H1 (cell line): ENCODE data around the gene MYRF. TPM values are rescaled to one million over a fixed set of nuclear protein-coding genes. Genes with fewer than 3 reads are reported as not detected.

Source experiments
- ASH2L ChIP-seq: fragments of 200-600, 300-600 bp; sonication (generic); IDR thresholded peaks from one replicate; pipeline ENCODE4 v1.7.1; 2017; ENCODE audit warnings: low read length
- CBX5 ChIP-seq: fragments of 300-800, 300-1000 bp; sonication (generic); IDR thresholded peaks from 2 replicates; pipeline ENCODE4 v1.7.1; 2016; ENCODE audit warnings: antibody characterized with exemption, low read length, low read depth
- CBX8 ChIP-seq: fragments of 300-800, 300-1000 bp; sonication (generic); IDR thresholded peaks from 2 replicates; pipeline ENCODE4 v1.7.1; 2016; ENCODE audit warnings: low read depth, low read length, borderline replicate concordance
- CTBP2 ChIP-seq: IDR thresholded peaks from 2 replicates; pipeline ENCODE4 v1.7.0; 2011; ENCODE audit warnings: borderline replicate concordance, mild to moderate bottlenecking, moderate library complexity, mixed read lengths, low read length; ENCODE audit not compliant: insufficient read depth, insufficient read length
- HDAC2 ChIP-seq, 2 experiments: fragments of 300-600 bp in 1 of 2; sonication (generic) in 1 of 2; IDR thresholded peaks; 2 replicates each; pipeline ENCODE4 v1.6.1; 2011 to 2012; ENCODE audit warnings: low read depth in 2 of 2, low read length in 2 of 2, mild to moderate bottlenecking in 2 of 2, moderate library complexity in 2 of 2, borderline replicate concordance in 1 of 2, inconsistent platforms in 1 of 2
- RNF2 ChIP-seq: fragments of 200-900, 300-1000 bp; sonication (generic); IDR thresholded peaks from 2 replicates; pipeline ENCODE4 v1.7.1; 2016; ENCODE audit warnings: borderline replicate concordance, low read depth, mild to moderate bottlenecking, antibody characterized with exemption, low read length; ENCODE audit not compliant: poor library complexity, severe bottlenecking; ENCODE audit errors: missing control alignments
- SP1 ChIP-seq: IDR thresholded peaks from 2 replicates; pipeline ENCODE4 v1.6.1; 2011; ENCODE audit warnings: low read depth, low read length
- SRF ChIP-seq: IDR thresholded peaks from 2 replicates; pipeline ENCODE4 v1.6.1; 2011; ENCODE audit warnings: mild to moderate bottlenecking, low read depth, low read length, moderate library complexity
- TAF1 ChIP-seq: IDR thresholded peaks from 2 replicates; pipeline ENCODE4 v1.6.1; 2011; ENCODE audit warnings: mild to moderate bottlenecking, low read depth, low read length
- polyA plus RNA-seq, 7 experiments: library from polyadenylated mRNA; depleted of rRNA in 3 of 7; stranded (reverse) in 5 of 7; unstranded in 2 of 7; fragments of >200 nt in 5 of 7; fragments of 200-250 nt in 2 of 7; gene quantifications; 1 replicate in 5 of 7; 2 replicates in 1 of 7; 4 replicates in 1 of 7; pipeline versions ENCODE4 v1.2.1 to v1.2.3, GENCODE V29; 2011 to 2013; ENCODE audit warnings: missing spikeins in 2 of 7, mixed read lengths in 2 of 7
- total RNA-seq: library from RNA; stranded (reverse); fragmentation: NEBNext Ultra II Directional; extraction: Animal tissue kit (Norgen Biotek cat#: 25700); gene quantifications from 2 replicates; pipeline ENCODE4 v1.2.1, GENCODE V29; 2021
- TF ChIP-seq, protein P1 (sequence below): fragments of 300-600 bp; sonication (generic); IDR thresholded peaks from 2 replicates; pipeline ENCODE4 v1.7.1; 2012; ENCODE audit warnings: low read length, moderate library complexity, mild to moderate bottlenecking, inconsistent platforms; ENCODE audit not compliant: insufficient replicate concordance

MYRF gene
- total and polyA plus RNA-seq, 2 of the 8 experiments (the other 6 are each of a cell fraction or from before 2014, with no cell fraction given) = 6.0 to 6.1 TPM

DNA sequence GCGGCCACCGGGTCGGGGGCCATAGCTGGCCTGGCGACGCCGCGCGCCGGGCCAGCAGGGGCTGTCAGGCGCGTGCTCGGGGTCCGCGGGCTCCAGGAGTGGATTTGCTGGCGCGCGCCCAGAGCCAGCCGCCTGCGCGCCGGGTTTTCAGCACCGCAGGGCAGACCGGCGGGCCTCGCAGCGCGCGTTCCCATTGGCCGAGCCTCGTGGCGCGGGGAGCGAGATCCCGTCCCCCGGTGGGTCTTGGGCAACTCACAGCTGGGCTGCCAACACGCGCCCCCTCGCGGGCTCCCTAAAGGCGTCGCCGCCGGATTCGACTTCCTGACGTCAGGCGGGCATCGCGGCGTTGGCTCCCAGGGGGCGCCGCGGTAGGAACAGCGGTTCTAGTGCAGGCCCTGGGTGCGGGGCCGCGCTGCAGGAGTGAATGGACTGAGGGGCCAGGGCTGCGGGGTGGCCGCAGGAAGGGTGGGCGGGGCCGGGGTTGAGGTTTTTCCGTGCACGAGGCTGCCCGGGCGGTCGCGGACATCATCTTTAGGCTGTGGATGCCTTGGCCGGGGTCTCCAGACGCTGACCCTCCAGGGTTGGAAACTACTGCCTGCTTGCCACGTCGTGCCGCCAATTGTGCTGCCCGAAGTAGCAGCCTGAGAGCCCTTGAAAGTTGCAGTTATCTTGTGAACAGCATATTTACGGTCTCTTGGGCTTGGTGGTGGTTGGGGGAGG, 64.5 kb downstream of the MYRF start, which contains the start of gene FADS1 (continued):
- TF ChIP-seq HDAC2 (IDR thresholded peaks at IDR 0.05; ENCODE audit: borderline replicate concordance in 1 of 2, low read depth in 2 of 2, low read length in 2 of 2) = peak; percentile 72 to 94; a peak in 1 of 4 replicates
- no peak for TF ChIP-seq CBX5
- TF ChIP-seq RNF2 = no peak
- TF ChIP-seq CTBP2 = no peak
- peak; percentile 30; the same call in 1 of the 2 replicates for TF ChIP-seq TAF1
- no peak for TF ChIP-seq SRF
- TF ChIP-seq SP1 = no peak
- TF ChIP-seq ASH2L = peak; percentile 57
- TF ChIP-seq CBX8 = no peak
- TF ChIP-seq, protein P1, sequence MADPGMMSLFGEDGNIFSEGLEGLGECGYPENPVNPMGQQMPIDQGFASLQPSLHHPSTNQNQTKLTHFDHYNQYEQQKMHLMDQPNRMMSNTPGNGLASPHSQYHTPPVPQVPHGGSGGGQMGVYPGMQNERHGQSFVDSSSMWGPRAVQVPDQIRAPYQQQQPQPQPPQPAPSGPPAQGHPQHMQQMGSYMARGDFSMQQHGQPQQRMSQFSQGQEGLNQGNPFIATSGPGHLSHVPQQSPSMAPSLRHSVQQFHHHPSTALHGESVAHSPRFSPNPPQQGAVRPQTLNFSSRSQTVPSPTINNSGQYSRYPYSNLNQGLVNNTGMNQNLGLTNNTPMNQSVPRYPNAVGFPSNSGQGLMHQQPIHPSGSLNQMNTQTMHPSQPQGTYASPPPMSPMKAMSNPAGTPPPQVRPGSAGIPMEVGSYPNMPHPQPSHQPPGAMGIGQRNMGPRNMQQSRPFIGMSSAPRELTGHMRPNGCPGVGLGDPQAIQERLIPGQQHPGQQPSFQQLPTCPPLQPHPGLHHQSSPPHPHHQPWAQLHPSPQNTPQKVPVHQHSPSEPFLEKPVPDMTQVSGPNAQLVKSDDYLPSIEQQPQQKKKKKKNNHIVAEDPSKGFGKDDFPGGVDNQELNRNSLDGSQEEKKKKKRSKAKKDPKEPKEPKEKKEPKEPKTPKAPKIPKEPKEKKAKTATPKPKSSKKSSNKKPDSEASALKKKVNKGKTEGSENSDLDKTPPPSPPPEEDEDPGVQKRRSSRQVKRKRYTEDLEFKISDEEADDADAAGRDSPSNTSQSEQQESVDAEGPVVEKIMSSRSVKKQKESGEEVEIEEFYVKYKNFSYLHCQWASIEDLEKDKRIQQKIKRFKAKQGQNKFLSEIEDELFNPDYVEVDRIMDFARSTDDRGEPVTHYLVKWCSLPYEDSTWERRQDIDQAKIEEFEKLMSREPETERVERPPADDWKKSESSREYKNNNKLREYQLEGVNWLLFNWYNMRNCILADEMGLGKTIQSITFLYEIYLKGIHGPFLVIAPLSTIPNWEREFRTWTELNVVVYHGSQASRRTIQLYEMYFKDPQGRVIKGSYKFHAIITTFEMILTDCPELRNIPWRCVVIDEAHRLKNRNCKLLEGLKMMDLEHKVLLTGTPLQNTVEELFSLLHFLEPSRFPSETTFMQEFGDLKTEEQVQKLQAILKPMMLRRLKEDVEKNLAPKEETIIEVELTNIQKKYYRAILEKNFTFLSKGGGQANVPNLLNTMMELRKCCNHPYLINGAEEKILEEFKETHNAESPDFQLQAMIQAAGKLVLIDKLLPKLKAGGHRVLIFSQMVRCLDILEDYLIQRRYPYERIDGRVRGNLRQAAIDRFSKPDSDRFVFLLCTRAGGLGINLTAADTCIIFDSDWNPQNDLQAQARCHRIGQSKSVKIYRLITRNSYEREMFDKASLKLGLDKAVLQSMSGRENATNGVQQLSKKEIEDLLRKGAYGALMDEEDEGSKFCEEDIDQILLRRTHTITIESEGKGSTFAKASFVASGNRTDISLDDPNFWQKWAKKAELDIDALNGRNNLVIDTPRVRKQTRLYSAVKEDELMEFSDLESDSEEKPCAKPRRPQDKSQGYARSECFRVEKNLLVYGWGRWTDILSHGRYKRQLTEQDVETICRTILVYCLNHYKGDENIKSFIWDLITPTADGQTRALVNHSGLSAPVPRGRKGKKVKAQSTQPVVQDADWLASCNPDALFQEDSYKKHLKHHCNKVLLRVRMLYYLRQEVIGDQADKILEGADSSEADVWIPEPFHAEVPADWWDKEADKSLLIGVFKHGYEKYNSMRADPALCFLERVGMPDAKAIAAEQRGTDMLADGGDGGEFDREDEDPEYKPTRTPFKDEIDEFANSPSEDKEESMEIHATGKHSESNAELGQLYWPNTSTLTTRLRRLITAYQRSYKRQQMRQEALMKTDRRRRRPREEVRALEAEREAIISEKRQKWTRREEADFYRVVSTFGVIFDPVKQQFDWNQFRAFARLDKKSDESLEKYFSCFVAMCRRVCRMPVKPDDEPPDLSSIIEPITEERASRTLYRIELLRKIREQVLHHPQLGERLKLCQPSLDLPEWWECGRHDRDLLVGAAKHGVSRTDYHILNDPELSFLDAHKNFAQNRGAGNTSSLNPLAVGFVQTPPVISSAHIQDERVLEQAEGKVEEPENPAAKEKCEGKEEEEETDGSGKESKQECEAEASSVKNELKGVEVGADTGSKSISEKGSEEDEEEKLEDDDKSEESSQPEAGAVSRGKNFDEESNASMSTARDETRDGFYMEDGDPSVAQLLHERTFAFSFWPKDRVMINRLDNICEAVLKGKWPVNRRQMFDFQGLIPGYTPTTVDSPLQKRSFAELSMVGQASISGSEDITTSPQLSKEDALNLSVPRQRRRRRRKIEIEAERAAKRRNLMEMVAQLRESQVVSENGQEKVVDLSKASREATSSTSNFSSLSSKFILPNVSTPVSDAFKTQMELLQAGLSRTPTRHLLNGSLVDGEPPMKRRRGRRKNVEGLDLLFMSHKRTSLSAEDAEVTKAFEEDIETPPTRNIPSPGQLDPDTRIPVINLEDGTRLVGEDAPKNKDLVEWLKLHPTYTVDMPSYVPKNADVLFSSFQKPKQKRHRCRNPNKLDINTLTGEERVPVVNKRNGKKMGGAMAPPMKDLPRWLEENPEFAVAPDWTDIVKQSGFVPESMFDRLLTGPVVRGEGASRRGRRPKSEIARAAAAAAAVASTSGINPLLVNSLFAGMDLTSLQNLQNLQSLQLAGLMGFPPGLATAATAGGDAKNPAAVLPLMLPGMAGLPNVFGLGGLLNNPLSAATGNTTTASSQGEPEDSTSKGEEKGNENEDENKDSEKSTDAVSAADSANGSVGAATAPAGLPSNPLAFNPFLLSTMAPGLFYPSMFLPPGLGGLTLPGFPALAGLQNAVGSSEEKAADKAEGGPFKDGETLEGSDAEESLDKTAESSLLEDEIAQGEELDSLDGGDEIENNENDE = no peak
